GM19193 (cell line): ENCODE measurements around the gene DACT1.

Experiments used
- POLR2A ChIP-seq: IDR thresholded peaks from 4 replicates; pipeline ENCODE4 v1.6.1; 2011; ENCODE audit not compliant: insufficient read depth, insufficient read length; ENCODE audit errors: extremely low read depth

Gene DACT1

GRCh38 chr14:58637391-58638230 lies at the start of gene DACT1:
Gene DACT1 (plus strand): TSS chr14:58637962. CDS start chr14:58638203, 241 bp downstream.
- peak; percentile 73 for TF ChIP-seq POLR2A

GRCh38 chr14:58593977-58594376 lies 43.8 kb upstream of the DACT1 start:
- TF ChIP-seq POLR2A = no peak

- no peak for TF ChIP-seq POLR2A
Measured at GRCh38 chr14:58597041-58597440, 40.7 kb upstream of the DACT1 start.

GRCh38 chr14:58598028-58598803 lies 39.5 kb upstream of the DACT1 start:
- no peak for TF ChIP-seq POLR2A

- TF ChIP-seq POLR2A = no peak
Measured at GRCh38 chr14:58598804-58599525, 38.8 kb upstream of the DACT1 start.

GRCh38 chr14:58599707-58600106 lies 38.1 kb upstream of the DACT1 start:
- no peak for TF ChIP-seq POLR2A

GRCh38 chr14:58605465-58605864 lies 32.3 kb upstream of the DACT1 start:
- no peak for TF ChIP-seq POLR2A

GRCh38 chr14:58607131-58607951 lies 30.4 kb upstream of the DACT1 start:
- TF ChIP-seq POLR2A = no peak

- no peak for TF ChIP-seq POLR2A
Measured at GRCh38 chr14:58607952-58608317, 29.8 kb upstream of the DACT1 start.

- TF ChIP-seq POLR2A = no peak
Measured at GRCh38 chr14:58617619-58618018, 20.1 kb upstream of the DACT1 start.

- TF ChIP-seq POLR2A = no peak
Measured at GRCh38 chr14:58620011-58620410, 17.8 kb upstream of the DACT1 start.

- TF ChIP-seq POLR2A = no peak
Measured at GRCh38 chr14:58625438-58625837, 12.3 kb upstream of the DACT1 start.

GRCh38 chr14:58626431-58626831 lies 11.3 kb upstream of the DACT1 start:
- TF ChIP-seq POLR2A = no peak

GRCh38 chr14:58628406-58628805 lies 9.4 kb upstream of the DACT1 start:
- no peak for TF ChIP-seq POLR2A
